ENCODE results near the gene CATSPERZ. TPM values are rescaled to one million over a fixed set of nuclear protein-coding genes. Genes with fewer than 3 reads are reported as not detected.

The CATSPERZ gene
- total and polyA plus RNA-seq, 2 experiments from 2014 or later: 0.46 TPM; not detected in 1

- H3K4me1 ChIP-seq (ENCODE audit: insufficient read depth): peaks cover 14% of the 10 kb centered on the region
- DNase-seq (ENCODE audit: low spot score): no peak
- WGBS (ENCODE audit: low lambda C conversion rate, missing lambda C conversion rate): 86% methylated on average over 15 of the region's 15 CpGs
- TF ChIP-seq, protein P1, sequence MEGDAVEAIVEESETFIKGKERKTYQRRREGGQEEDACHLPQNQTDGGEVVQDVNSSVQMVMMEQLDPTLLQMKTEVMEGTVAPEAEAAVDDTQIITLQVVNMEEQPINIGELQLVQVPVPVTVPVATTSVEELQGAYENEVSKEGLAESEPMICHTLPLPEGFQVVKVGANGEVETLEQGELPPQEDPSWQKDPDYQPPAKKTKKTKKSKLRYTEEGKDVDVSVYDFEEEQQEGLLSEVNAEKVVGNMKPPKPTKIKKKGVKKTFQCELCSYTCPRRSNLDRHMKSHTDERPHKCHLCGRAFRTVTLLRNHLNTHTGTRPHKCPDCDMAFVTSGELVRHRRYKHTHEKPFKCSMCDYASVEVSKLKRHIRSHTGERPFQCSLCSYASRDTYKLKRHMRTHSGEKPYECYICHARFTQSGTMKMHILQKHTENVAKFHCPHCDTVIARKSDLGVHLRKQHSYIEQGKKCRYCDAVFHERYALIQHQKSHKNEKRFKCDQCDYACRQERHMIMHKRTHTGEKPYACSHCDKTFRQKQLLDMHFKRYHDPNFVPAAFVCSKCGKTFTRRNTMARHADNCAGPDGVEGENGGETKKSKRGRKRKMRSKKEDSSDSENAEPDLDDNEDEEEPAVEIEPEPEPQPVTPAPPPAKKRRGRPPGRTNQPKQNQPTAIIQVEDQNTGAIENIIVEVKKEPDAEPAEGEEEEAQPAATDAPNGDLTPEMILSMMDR (IDR thresholded peaks at IDR 0.05; ENCODE audit: poor library complexity): no peak
- TF ChIP-seq EZH2phosphoT487 (IDR thresholded peaks at IDR 0.05; ENCODE audit: low read depth, severe bottlenecking, unreplicated experiment) (no peak), EZH2 (IDR thresholded peaks at IDR 0.05; ENCODE audit: borderline replicate concordance) (no peak)
- no peak overlapping the region for H3K4me2 ChIP-seq
- no peaks in the 10 kb centered on the region for H3K9me2 ChIP-seq (replicated peaks; ENCODE audit: insufficient read depth)
- H2AFZ ChIP-seq: no peak overlapping the region
- peaks cover 18% of the 10 kb centered on the region for H3K79me2 ChIP-seq
- H3K27me3 ChIP-seq: no peaks in the 10 kb centered on the region
- no peak overlapping the region for H3K4me3 ChIP-seq
- H3K36me3 ChIP-seq (replicated peaks; ENCODE audit: insufficient read depth, low read depth): no peaks in the 10 kb centered on the region
- no peak overlapping the region for H3K27ac ChIP-seq
- no peaks in the 10 kb centered on the region for H4K20me1 ChIP-seq (ENCODE audit: insufficient read depth, poor library complexity, severe bottlenecking)
- H3K9me3 ChIP-seq (ENCODE audit: low read depth): no peaks in the 10 kb centered on the region
Observed at GRCh38 chr11:64275031-64275800, 24.9 kb upstream of the CATSPERZ start.

DNA sequence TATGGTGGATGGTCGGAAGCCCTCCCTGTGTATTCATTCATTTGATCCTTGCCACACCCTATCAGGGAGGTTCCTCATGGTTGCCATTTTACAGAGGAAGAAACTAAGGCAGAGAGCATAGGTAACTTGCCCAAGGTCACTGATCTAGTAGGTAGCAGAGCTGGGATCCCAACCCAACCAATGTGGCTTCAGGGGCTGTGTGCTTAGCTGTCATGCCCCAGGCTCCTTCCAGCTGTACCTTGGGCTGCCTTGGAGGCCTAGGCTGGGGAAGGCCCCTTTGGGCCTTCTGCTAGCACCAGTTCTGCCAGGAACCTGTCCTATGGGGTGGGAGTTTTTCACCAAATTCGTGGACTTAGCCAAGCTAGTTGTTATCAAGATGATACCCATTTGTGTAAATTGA, 24.3 kb upstream of the CATSPERZ start:
- Histone ChIP-seq H3K27ac (no peak overlapping the region), H3K4me3 (no peak overlapping the region), H3K9me2 (replicated peaks; ENCODE audit: insufficient read depth) (no peaks in the 10 kb centered on the region), H3K9me3 (ENCODE audit: low read depth) (no peaks in the 10 kb centered on the region), H3K27me3 (no peaks in the 10 kb centered on the region), H3K4me1 (ENCODE audit: insufficient read depth) (peaks cover 14% of the 10 kb centered on the region), H3K4me2 (no peak overlapping the region), H4K20me1 (ENCODE audit: insufficient read depth, poor library complexity, severe bottlenecking) (no peaks in the 10 kb centered on the region), H3K36me3 (replicated peaks; ENCODE audit: insufficient read depth, low read depth) (no peaks in the 10 kb centered on the region), H2AFZ (no peak overlapping the region), H3K79me2 (peaks cover 19% of the 10 kb centered on the region)
- TF ChIP-seq, protein P1 (IDR thresholded peaks at IDR 0.05; ENCODE audit: poor library complexity): no peak
- TF ChIP-seq EZH2phosphoT487 (IDR thresholded peaks at IDR 0.05; ENCODE audit: low read depth, severe bottlenecking, unreplicated experiment) (no peak), EZH2 (IDR thresholded peaks at IDR 0.05; ENCODE audit: borderline replicate concordance) (no peak)
- DNase-seq (ENCODE audit: low spot score): no peak
- WGBS (ENCODE audit: low lambda C conversion rate, missing lambda C conversion rate): 86% methylated on average over 2 of the region's 2 CpGs

DNA sequence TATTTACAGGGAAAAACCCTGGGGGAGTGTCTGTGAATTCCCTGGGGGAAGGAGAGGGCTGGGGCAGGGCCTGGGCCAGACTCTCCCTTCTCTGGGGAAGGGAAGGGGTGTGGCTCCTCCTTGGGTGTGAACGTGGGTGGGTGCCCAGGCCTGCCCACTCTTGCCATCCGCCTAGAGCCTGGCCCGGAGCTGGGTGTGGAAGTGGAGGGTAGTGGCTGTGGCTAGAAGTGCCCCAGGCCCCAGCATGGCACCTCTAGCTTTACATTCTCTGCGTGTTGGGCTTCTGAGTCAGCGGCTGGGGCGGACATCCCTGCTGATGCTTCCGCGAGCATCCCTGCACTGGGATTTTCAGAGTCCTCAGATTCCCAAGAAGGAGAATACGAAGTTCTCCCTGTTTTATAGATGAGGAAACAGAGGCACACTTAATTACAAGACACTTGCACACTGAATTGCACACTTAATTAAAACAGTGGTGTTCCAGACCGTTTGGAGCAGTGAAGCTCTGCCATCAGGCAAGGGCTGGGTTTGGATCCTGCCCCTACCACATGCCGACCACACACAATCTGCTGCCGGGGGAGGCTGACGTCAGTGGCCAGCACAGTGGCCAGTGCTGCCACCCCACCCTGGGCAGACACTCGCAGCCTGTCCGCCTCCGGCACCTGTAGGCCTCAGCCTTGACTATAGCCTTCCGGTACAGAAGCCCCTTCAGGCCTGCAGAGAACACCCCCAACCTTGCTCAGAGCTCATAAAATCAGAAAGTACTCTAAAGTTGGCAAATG, 23.3 kb upstream of the CATSPERZ start:
- H3K79me2 ChIP-seq: peaks cover 18% of the 10 kb centered on the region
- H3K36me3 ChIP-seq (replicated peaks; ENCODE audit: insufficient read depth, low read depth): no peaks in the 10 kb centered on the region
- DNase-seq (ENCODE audit: low spot score): no peak
- 94% methylated on average over 17 of the region's 17 CpGs for WGBS (ENCODE audit: low lambda C conversion rate, missing lambda C conversion rate)
- H3K9me2 ChIP-seq (replicated peaks; ENCODE audit: insufficient read depth): no peaks in the 10 kb centered on the region
- H4K20me1 ChIP-seq (ENCODE audit: insufficient read depth, poor library complexity, severe bottlenecking): no peaks in the 10 kb centered on the region
- H3K9me3 ChIP-seq (ENCODE audit: low read depth): no peaks in the 10 kb centered on the region
- no peaks in the 10 kb centered on the region for H3K27me3 ChIP-seq
- no peak overlapping the region for H3K4me2 ChIP-seq
- no peak overlapping the region for H3K27ac ChIP-seq
- TF ChIP-seq EZH2 (IDR thresholded peaks at IDR 0.05; ENCODE audit: borderline replicate concordance) (no peak), EZH2phosphoT487 (IDR thresholded peaks at IDR 0.05; ENCODE audit: low read depth, severe bottlenecking, unreplicated experiment) (no peak)
- TF ChIP-seq, protein P1 (IDR thresholded peaks at IDR 0.05; ENCODE audit: poor library complexity): no peak
- no peak overlapping the region for H2AFZ ChIP-seq
- peaks cover 12% of the 10 kb centered on the region for H3K4me1 ChIP-seq (ENCODE audit: insufficient read depth)
- no peak overlapping the region for H3K4me3 ChIP-seq

Data from hepatocyte (in vitro differentiated cells).